ENCODE data around the gene FGF12.

The FGF12 gene

GRCh38 chr3:192490720-192491119, 236.6 kb downstream of the FGF12 start:
- no peak for DNase-seq (ENCODE audit: low read depth)
- H3K4me3 ChIP-seq (replicated peaks; ENCODE audit: low read depth, low read length): no peak overlapping the region
- TF ChIP-seq CTCF (IDR thresholded peaks at IDR 0.05; ENCODE audit: low read length, missing control alignments): no peak

- no peak for DNase-seq (ENCODE audit: low read depth)
- no peak for TF ChIP-seq CTCF (IDR thresholded peaks at IDR 0.05; ENCODE audit: low read length, missing control alignments)
- H3K4me3 ChIP-seq (replicated peaks; ENCODE audit: low read depth, low read length): no peak overlapping the region
These were observed 237.8 kb downstream of the FGF12 start for GRCh38 chr3:192489579-192489978.

GRCh38 chr3:192487033-192487432, 240.3 kb downstream of the FGF12 start:
- no peak for DNase-seq (ENCODE audit: low read depth)
- no peak overlapping the region for H3K4me3 ChIP-seq (replicated peaks; ENCODE audit: low read depth, low read length)
- no peak for TF ChIP-seq CTCF (IDR thresholded peaks at IDR 0.05; ENCODE audit: low read length, missing control alignments)

GRCh38 chr3:192482809-192483208, 244.5 kb downstream of the FGF12 start:
- no peak overlapping the region for H3K4me3 ChIP-seq (replicated peaks; ENCODE audit: low read depth, low read length)
- DNase-seq (ENCODE audit: low read depth): peak; percentile 37
- TF ChIP-seq CTCF (IDR thresholded peaks at IDR 0.05; ENCODE audit: low read length, missing control alignments): no peak

- DNase-seq (ENCODE audit: low read depth): peak; percentile 57
- no peak for TF ChIP-seq CTCF (IDR thresholded peaks at IDR 0.05; ENCODE audit: low read length, missing control alignments)
- no peak overlapping the region for H3K4me3 ChIP-seq (replicated peaks; ENCODE audit: low read depth, low read length)
These were observed 244.9 kb downstream of the FGF12 start for GRCh38 chr3:192482391-192482790.

- no peak for TF ChIP-seq CTCF (IDR thresholded peaks at IDR 0.05; ENCODE audit: low read length, missing control alignments)
- DNase-seq (ENCODE audit: low read depth): peak; percentile 77
These were observed 245.7 kb downstream of the FGF12 start for GRCh38 chr3:192481638-192482037.

GRCh38 chr3:192467230-192468140, 259.9 kb downstream of the FGF12 start:
- DNase-seq (ENCODE audit: low read depth): peak; percentile 64
- H3K4me3 ChIP-seq (replicated peaks; ENCODE audit: low read depth, low read length): no peak overlapping the region
- peak; percentile 95 for TF ChIP-seq CTCF (IDR thresholded peaks at IDR 0.05; ENCODE audit: low read length, missing control alignments)

More at GRCh38 chr3:192481638-192482037, 245.7 kb downstream of the FGF12 start:
- H3K4me3 ChIP-seq (replicated peaks; ENCODE audit: low read depth, low read length): no peak overlapping the region
